GM23248 (cell line): ENCODE data around the gene MPDZ.

Experiments used
- EZH2 ChIP-seq: fragments of 200-600 bp; sonication (generic); IDR thresholded peaks from 2 replicates; pipeline ENCODE4 v1.6.1; 2018; ENCODE audit warnings: antibody characterized with exemption, mild to moderate bottlenecking; ENCODE audit not compliant: insufficient read depth, poor library complexity, severe bottlenecking
- EZH2phosphoT487 ChIP-seq: fragments of 200-600 bp; sonication (generic); IDR thresholded peaks from 2 replicates; pipeline ENCODE4 v1.6.1; 2018; ENCODE audit warnings: antibody characterized with exemption, moderate library complexity, mild to moderate bottlenecking, low read depth; ENCODE audit not compliant: insufficient read depth

DNA sequence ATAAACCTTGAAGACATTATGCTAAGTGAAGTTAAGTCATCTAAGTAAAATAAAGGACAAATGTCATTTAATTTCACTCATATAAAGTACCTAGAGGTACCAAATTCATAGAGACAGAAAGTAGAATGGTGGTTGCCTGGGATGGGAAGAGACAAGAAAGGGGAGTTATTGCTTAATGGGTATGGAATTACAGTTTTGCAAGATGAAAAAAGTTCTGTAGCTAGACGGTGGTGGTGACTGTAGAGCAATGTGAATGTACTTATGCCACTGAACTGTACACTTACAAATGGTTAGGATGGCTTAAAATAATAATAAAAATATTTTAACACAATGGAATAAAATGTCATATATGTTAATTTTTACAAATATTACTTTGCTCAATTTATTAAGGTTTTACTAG, 128.0 kb downstream of the MPDZ start:
- TF ChIP-seq EZH2 (no peak), EZH2phosphoT487 (no peak)
